Subcutaneous abdominal adipose tissue (tissue), 5 donors: ENCODE results near the gene MKLN1.

ENCODE experiments used
- H3K27ac ChIP-seq: one replicate; pipeline ENCODE4 v1.7.0; 2013; ENCODE audit warnings: low read depth, mild to moderate bottlenecking, inconsistent platforms, low read length, moderate library complexity
- H3K27me3 ChIP-seq, 5 donors: one replicate each; pipeline ENCODE4 v1.7.0; 2013; ENCODE audit warnings: low read length in 5 of 5, inconsistent platforms in 1 of 5; ENCODE audit not compliant: control insufficient read depth in 5 of 5, insufficient read depth in 4 of 5
- H3K36me3 ChIP-seq, 5 donors: one replicate each; pipeline ENCODE4 v1.7.0; 2013; ENCODE audit warnings: low read length in 5 of 5; ENCODE audit not compliant: control insufficient read depth in 5 of 5, insufficient read depth in 5 of 5
- H3K4me1 ChIP-seq, 5 donors: one replicate each; pipeline ENCODE4 v1.7.0; 2013; ENCODE audit warnings: low read length in 5 of 5, mild to moderate bottlenecking in 3 of 5, moderate library complexity in 1 of 5; ENCODE audit not compliant: control insufficient read depth in 5 of 5, insufficient read depth in 5 of 5
- H3K4me3 ChIP-seq, 5 donors: one replicate each; pipeline ENCODE4 v1.7.0; 2013; ENCODE audit warnings: low read length in 5 of 5, low read depth in 1 of 5
- H3K9ac ChIP-seq, 5 donors: one replicate each; pipeline ENCODE4 v1.7.0; 2013; ENCODE audit warnings: low read length in 5 of 5, mild to moderate bottlenecking in 4 of 5, moderate library complexity in 3 of 5
- H3K9me3 ChIP-seq, 5 donors: one replicate each; pipeline ENCODE4 v1.7.0; 2013; ENCODE audit warnings: low read length in 5 of 5; ENCODE audit not compliant: control insufficient read depth in 5 of 5
- donor health status: healthy.
- donor health status: healthy.
- donor health status: healthy.
- donor health status: healthy.
- donor health status: healthy.

Gene MKLN1

DNA sequence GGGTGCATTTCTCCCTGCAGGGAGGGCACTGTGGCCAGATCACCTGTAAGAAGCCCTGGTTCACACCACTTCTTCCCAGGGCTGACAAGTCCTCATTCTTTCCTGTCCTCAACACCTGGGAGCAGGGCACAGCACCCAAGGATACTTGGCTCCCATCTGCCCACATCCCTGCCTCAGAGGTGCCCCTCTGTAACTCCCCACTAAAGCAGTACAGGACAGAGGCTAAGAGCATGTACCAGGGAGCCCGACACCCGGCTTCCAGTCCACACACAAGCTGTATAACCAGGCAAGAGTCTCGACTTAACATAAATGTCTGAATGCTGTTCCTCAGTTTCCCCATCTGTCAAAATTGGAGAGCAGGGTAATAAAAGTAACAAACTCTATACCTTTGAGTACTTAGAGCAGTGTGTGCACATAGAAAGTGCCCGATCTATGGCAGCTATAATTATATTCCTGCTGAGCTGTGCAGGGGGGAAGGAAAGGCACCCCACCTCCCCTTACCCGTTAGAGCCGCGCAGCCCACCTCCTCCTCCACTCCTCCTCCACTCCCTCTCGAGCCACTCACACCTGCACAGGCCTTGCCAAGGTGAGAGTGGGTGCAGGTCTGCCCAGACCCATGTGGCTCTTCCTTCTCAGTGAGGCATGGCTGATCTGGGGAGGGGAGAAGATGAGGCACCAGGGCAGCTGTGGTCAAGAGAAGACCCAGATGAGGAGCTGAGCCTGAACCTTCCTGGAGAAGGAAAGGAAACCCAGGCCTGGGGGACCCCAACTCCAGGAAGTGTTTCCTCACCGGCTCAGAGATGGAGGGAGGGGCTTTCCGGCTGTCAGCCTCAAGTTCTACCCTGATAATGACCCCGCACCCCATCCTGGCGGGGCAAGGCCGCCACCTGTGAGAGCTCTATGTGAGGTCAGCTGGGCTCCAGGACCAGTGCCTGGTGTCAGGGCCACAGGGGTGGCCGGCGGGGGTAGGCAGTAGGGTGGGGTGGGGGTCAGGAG is 206.2 kb downstream of the MKLN1 start:
- Histone ChIP-seq H3K4me3 (no peak overlapping the region), H3K4me1 (peaks cover 0 to 53% (median 9%) of the 10 kb centered on the region in 5 donors), H3K27ac (peak overlapping the region; percentile 74), H3K36me3 (no peaks in the 10 kb centered on the region), H3K9me3 (no peaks in the 10 kb centered on the region), H3K9ac (no peak overlapping the region), H3K27me3 (peaks cover 0 to 5% (median 0%) of the 10 kb centered on the region in 5 donors)

DNA sequence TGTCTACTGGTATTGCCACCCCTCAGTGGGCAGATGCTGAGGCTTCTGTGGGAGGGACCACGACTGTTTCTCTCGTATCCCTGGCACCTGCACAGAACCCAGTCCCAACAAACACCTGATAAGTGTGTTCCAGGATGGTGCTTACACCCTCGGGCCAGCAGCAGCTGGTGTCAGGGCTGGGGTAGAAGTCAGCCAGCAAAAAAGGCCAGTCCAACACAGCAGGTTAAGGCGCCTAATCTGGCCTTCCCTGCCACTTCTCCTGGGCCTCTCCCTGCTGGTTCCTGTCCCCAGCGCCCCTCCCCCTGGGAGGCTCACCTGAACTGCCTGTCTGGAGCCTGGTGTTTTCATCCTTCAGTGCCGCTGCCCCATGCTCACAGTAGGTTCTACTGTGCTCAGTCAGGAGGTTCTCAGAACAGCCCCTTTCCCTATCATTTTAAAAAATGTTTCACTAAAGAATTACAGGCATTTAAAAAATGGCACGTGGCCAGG is 208.7 kb downstream of the MKLN1 start:
- Histone ChIP-seq H3K4me3 (no peak overlapping the region), H3K27me3 (no peaks in the 10 kb centered on the region), H3K9ac (peak overlapping the region in 2 of 5 donors; percentile 16 to 20), H3K4me1 (peaks cover 0 to 65% (median 21%) of the 10 kb centered on the region in 5 donors), H3K27ac (no peak overlapping the region), H3K36me3 (no peaks in the 10 kb centered on the region), H3K9me3 (no peaks in the 10 kb centered on the region)

DNA sequence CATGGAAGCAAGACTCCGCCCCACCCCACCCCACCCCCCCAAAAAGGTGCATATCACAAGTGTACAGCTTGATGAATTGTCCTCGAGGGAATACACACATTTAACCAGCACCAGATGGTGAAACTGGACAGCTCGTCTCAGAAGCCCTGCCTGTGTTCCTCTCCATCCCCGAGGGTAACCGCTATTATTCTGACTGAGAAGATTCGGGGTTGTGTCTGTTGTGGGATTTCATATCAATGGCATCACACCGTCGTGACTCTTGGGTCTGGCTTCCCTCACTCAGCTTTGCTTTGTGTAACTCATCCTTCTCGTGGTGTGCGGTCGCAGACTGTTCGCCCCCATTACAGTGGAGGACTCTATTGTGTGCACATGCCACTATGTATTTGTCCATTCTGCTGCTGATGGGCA is 209.9 kb downstream of the MKLN1 start:
- Histone ChIP-seq H3K4me1 (peaks cover 0 to 74% (median 21%) of the 10 kb centered on the region in 5 donors), H3K36me3 (no peaks in the 10 kb centered on the region), H3K4me3 (no peak overlapping the region), H3K27ac (peak overlapping the region; percentile 18), H3K9me3 (no peaks in the 10 kb centered on the region), H3K9ac (no peak overlapping the region), H3K27me3 (no peaks in the 10 kb centered on the region)

DNA sequence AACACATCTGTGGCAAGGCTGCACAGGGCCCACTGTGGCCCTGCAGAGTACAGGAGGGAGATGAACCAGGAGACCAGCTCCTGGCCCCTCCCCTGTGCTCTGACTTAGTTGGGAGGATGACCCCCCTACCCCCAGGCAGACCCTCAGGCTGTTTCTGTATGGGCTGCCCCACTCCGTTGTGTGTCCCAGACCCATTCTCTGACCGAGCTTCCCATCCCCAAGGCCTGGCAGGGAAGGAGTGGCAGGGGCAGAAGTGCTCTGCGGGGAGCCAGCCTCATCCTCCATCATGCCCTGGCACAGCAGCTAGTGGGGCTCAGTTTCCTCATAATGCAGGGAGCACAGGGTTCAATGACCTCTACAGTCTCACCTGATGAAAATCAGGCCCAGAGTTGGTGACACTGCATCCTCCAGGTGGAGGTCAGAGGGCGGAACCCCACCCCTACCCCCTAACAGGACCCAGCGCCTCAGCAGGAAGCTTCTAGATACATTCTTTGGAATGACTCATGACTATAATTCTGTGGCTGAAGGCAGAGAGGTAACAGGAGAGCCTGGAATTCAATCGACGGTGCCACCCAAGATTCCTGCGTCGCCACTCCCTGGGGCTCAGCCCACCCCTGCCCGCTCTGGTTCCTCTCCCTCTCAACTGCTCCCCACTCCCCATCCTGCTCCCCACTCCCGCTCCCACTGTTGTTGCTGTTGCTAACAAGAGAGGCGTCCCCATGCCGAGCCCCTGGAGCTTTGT is 210.6 kb downstream of the MKLN1 start:
- no peaks in the 10 kb centered on the region for H3K27me3 ChIP-seq
- H3K9me3 ChIP-seq = no peaks in the 10 kb centered on the region
- H3K9ac ChIP-seq = no peak overlapping the region
- peak overlapping the region; percentile 18 for H3K27ac ChIP-seq
- H3K4me3 ChIP-seq = no peak overlapping the region
- H3K36me3 ChIP-seq = no peaks in the 10 kb centered on the region
- peaks cover 0 to 74% (median 21%) of the 10 kb centered on the region in 5 donors for H3K4me1 ChIP-seq

DNA sequence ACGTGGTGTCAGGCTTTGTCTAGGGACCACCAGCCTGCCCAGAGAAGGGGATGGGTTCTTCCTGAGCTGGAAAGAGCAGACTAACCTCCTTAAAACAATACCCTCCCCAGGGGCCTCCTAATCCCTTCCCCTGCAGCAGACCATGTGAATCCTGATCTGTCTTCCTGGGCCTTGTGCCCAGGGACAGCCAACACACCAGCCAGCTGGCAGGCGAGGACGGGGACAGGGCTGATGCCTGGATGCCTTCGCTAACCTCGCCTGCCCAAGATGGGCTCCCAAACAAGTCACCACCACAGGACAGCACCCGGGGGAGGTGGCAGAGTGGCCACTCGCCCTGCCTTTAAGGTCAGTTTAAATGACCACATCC is 211.1 kb downstream of the MKLN1 start:
- H3K9ac ChIP-seq = no peak overlapping the region
- no peaks in the 10 kb centered on the region for H3K9me3 ChIP-seq
- H3K27ac ChIP-seq = peak overlapping the region; percentile 18
- no peaks in the 10 kb centered on the region for H3K27me3 ChIP-seq
- H3K4me1 ChIP-seq = peaks cover 0 to 74% (median 21%) of the 10 kb centered on the region in 5 donors
- no peaks in the 10 kb centered on the region for H3K36me3 ChIP-seq
- no peak overlapping the region for H3K4me3 ChIP-seq

DNA sequence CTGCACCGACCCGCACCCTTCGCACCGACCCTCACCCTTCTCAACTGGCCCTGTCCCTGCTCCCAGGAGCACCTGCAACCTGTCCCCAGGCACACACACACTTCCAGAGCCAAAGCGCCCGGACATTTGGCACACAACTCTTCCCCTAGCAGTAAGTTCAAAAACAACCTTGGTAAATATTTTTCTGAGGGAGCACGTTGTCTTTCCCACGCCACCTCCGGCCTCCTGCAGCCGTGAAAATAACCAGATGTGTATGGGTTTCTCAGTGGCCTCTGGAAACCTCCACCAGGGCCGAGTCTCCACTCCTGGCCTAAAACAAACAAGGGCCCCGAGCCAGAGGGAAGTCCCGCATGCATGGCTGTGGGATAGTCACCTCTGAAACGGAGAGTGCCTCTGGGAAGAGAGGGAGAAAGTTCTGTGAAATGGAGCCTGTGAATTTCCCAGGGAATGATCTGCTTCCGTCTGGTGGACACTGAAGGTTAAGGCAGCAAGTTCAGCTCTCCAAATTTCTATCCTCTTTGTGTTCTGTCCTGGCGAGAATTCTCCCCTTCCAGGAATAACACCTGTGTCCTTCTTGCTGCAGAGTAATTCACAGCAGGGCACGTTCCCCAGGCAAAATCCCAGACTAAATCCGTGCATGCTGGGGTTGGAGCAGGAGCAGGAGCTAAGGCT is 213.0 kb downstream of the MKLN1 start:
- Histone ChIP-seq H3K27ac (peak overlapping the region; percentile 69), H3K4me3 (no peak overlapping the region), H3K9ac (no peak overlapping the region), H3K9me3 (no peaks in the 10 kb centered on the region), H3K36me3 (no peaks in the 10 kb centered on the region), H3K4me1 (peaks cover 0 to 83% (median 21%) of the 10 kb centered on the region in 5 donors), H3K27me3 (no peaks in the 10 kb centered on the region)

DNA sequence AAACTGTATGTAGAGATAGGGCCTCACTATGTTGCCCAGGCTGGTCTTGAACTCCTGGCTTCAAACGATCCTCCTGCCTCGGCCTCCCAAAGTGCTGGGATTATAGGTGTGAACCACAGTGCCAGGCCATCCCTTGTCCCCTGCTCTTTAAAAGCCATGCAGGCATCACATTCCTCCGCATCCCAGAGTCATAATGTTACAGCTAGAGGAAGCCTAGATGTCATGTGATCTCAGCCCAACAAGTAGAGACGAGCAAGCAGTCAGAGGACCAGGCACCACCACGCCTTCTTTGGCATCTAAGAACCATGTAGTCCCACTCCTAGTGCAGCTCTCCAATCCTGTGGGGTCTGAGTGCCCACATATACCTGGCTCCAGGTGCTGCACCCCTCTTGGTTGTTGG is 215.6 kb downstream of the MKLN1 start:
- Histone ChIP-seq H3K4me1 (peaks cover 0 to 75% (median 22%) of the 10 kb centered on the region in 5 donors), H3K4me3 (no peak overlapping the region), H3K27ac (peak overlapping the region; percentile 21), H3K27me3 (no peaks in the 10 kb centered on the region), H3K9ac (no peak overlapping the region), H3K9me3 (peaks cover 0 to 1% (median 0%) of the 10 kb centered on the region in 5 donors), H3K36me3 (no peaks in the 10 kb centered on the region)

DNA sequence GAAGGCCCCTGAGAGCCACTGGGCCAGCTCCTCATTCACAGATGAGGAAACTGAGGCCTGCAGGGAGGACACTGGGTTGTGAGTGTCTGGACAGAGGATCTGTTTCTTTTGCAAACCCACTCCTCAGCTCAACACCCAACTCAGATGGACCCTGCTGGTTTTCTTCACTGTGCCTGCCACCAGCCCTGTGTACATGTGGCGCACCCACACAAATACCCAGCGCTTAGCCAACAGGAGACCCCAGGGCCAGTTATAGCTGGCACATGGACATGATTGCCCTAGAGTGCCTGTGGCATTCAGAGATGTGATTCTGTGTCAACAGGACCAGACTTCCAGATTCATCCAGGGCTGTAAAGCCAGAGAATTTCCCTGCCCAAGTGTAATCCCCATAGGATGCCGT is 216.3 kb downstream of the MKLN1 start:
- peak overlapping the region; percentile 38 for H3K27ac ChIP-seq
- peaks cover 0 to 68% (median 15%) of the 10 kb centered on the region in 5 donors for H3K4me1 ChIP-seq
- H3K9me3 ChIP-seq = peaks cover 0 to 5% (median 0%) of the 10 kb centered on the region in 5 donors
- no peaks in the 10 kb centered on the region for H3K36me3 ChIP-seq
- peak overlapping the region in 1 of 5 donors; percentile 33 for H3K9ac ChIP-seq
- H3K4me3 ChIP-seq = no peak overlapping the region
- H3K27me3 ChIP-seq = no peaks in the 10 kb centered on the region

DNA sequence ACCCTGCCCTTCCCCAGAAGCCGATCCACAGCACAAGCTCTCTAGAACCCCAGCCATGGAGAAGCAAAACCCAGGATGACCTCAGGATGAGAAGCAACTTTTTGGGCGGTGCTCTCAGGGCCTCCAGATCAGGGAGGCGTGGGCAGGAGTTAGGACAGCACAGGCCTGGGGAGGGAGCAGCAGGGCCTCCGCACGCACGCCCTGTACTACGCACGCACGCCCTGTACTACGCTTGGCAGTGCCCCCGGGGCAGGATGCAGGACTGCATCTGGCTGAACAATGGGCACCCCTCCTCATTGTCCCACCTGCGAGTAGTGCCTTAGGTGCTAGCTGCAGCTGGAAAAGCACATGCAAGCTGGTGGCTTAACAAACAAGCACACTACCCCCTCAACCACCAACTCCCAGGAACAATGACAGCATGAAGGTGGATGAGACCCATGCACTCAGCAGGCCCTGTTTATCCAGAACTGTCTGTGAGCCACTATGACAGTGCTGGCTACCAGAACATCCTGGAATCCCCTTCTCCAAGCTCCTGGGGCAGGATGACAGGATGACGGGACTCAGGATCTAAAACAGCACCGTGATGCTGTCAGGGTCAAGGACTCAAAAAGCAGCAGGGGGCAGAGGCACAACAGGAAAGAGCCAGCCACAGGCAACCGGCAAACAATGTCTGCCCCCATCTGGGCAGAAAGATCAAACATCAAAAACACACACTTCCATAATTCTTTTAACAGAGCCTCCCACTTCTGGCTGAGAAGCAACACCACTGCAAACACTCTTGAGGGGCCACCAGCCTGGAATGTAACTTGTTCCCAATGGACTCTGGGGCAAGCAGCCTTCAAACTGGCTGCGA is 217.0 kb downstream of the MKLN1 start:
- H3K36me3 ChIP-seq = no peaks in the 10 kb centered on the region
- peaks cover 0 to 62% (median 13%) of the 10 kb centered on the region in 5 donors for H3K4me1 ChIP-seq
- H3K27ac ChIP-seq = peak overlapping the region; percentile 38
- H3K4me3 ChIP-seq = no peak overlapping the region
- peaks cover 0 to 5% (median 0%) of the 10 kb centered on the region in 5 donors for H3K9me3 ChIP-seq
- H3K9ac ChIP-seq = peak overlapping the region in 1 of 5 donors; percentile 33
- no peaks in the 10 kb centered on the region for H3K27me3 ChIP-seq
